GM23248 (cell line): ENCODE measurements around the gene SLC34A1.

Source experiments
- EZH2 ChIP-seq: fragments of 200-600 bp; sonication (generic); IDR thresholded peaks from 2 replicates; pipeline ENCODE4 v1.6.1; 2018; ENCODE audit warnings: antibody characterized with exemption, mild to moderate bottlenecking; ENCODE audit not compliant: insufficient read depth, poor library complexity, severe bottlenecking
- EZH2phosphoT487 ChIP-seq: fragments of 200-600 bp; sonication (generic); IDR thresholded peaks from 2 replicates; pipeline ENCODE4 v1.6.1; 2018; ENCODE audit warnings: antibody characterized with exemption, moderate library complexity, mild to moderate bottlenecking, low read depth; ENCODE audit not compliant: insufficient read depth

- TF ChIP-seq EZH2 (no peak), EZH2phosphoT487 (no peak)
Measured at GRCh38 chr5:177412603-177413233, 28.5 kb downstream of the SLC34A1 start.
